ENCODE results near the gene MOB3A. TPM values are rescaled to one million over a fixed set of nuclear protein-coding genes. Genes with fewer than 3 reads are reported as not detected.
"Not testable (repeated sequence)": the region's sequence is repeated elsewhere in the genome, so short reads cannot be mapped to it uniquely, and the experiment has no call there.

Gene MOB3A
- polyA plus RNA-seq, 1 donor (not counting 4 experiments of a cell fraction or from before 2014, with no cell fraction given) = 34.2 TPM

- Histone ChIP-seq H3K9me3 (ENCODE audit: control insufficient read depth, low read depth, low read length) (no peaks in the 10 kb centered on the region), H3K9ac (ENCODE audit: control insufficient read depth, extremely low read depth, insufficient read depth, low read length) (no peak overlapping the region), H3K27me3 (ENCODE audit: control insufficient read depth, extremely low read depth, insufficient read depth, low read length) (no peaks in the 10 kb centered on the region), H3K36me3 (ENCODE audit: control insufficient read depth in 2 of 2, extremely low read depth in 1 of 2, insufficient read depth in 2 of 2, low read length in 2 of 2) (peaks cover 9 to 12% of the 10 kb centered on the region in 2 experiments), H3K4me2 (ENCODE audit: control insufficient read depth, extremely low read depth, insufficient read depth, low read depth, low read length) (no peak overlapping the region), H3K4me1 (ENCODE audit: control insufficient read depth, extremely low read depth, insufficient read depth, low read length) (peaks cover 15% of the 10 kb centered on the region), H2AFZ (ENCODE audit: control insufficient read depth, low read length) (no peak overlapping the region), H3K27ac (ENCODE audit: control insufficient read depth, insufficient read depth, low read length) (no peak overlapping the region), H3K9me1 (ENCODE audit: control insufficient read depth, extremely low read depth, insufficient read depth, low read length) (no peaks in the 10 kb centered on the region), H3K4me3 (ENCODE audit: control insufficient read depth in 2 of 3, extremely low read depth in 1 of 3, insufficient read depth in 2 of 3, low read depth in 1 of 3, low read length in 3 of 3) (no peak overlapping the region), H4K20me1 (ENCODE audit: control insufficient read depth, extremely low read depth, insufficient read depth, low read length) (no peaks in the 10 kb centered on the region), H3K79me2 (ENCODE audit: control insufficient read depth, insufficient read depth, low read length) (no peaks in the 10 kb centered on the region)
- FAIRE-seq (no peak), DNase-seq (ENCODE audit: low read depth, low spot score) (no peak)
- no peak for TF ChIP-seq EZH2 (IDR thresholded peaks at IDR 0.05; ENCODE audit: low read length)
- TF ChIP-seq CTCF (optimal IDR thresholded peaks at IDR 0.05 in 1 of 3, IDR thresholded peaks at IDR 0.05 in 1 of 3, conservative IDR thresholded peaks at IDR 0.05 in 1 of 3; ENCODE audit: extremely low read depth in 1 of 3, insufficient read depth in 2 of 3, low read length in 3 of 3) = no peak
- dilution Hi-C loops (cut with MboI; ENCODE audit: extremely low pct_ligation_motif_present, low sequenced_read_pairs) = no loop called here
Measured at GRCh38 chr19:2035590-2035991, 60.5 kb downstream of the MOB3A start.

GRCh38 chr19:2034729-2035589 is 61.2 kb downstream of the MOB3A start:
- no peak overlapping the region for H3K4me2 ChIP-seq (ENCODE audit: control insufficient read depth, extremely low read depth, insufficient read depth, low read depth, low read length)
- H3K9me3 ChIP-seq (ENCODE audit: control insufficient read depth, low read depth, low read length) = no peaks in the 10 kb centered on the region
- H3K27me3 ChIP-seq (ENCODE audit: control insufficient read depth, extremely low read depth, insufficient read depth, low read length) = no peaks in the 10 kb centered on the region
- DNase-seq (ENCODE audit: low read depth, low spot score) (no peak), FAIRE-seq (no peak)
- H3K9me1 ChIP-seq (ENCODE audit: control insufficient read depth, extremely low read depth, insufficient read depth, low read length) = no peaks in the 10 kb centered on the region
- H2AFZ ChIP-seq (ENCODE audit: control insufficient read depth, low read length) = no peak overlapping the region
- no peak overlapping the region for H3K27ac ChIP-seq (ENCODE audit: control insufficient read depth, insufficient read depth, low read length)
- H3K4me1 ChIP-seq (ENCODE audit: control insufficient read depth, extremely low read depth, insufficient read depth, low read length) = peaks cover 15% of the 10 kb centered on the region
- no peak overlapping the region for H3K4me3 ChIP-seq (ENCODE audit: control insufficient read depth in 2 of 3, extremely low read depth in 1 of 3, insufficient read depth in 2 of 3, low read depth in 1 of 3, low read length in 3 of 3)
- peaks cover 6 to 7% of the 10 kb centered on the region in 2 experiments for H3K36me3 ChIP-seq (ENCODE audit: control insufficient read depth in 2 of 2, extremely low read depth in 1 of 2, insufficient read depth in 2 of 2, low read length in 2 of 2)
- H3K9ac ChIP-seq (ENCODE audit: control insufficient read depth, extremely low read depth, insufficient read depth, low read length) = no peak overlapping the region
- dilution Hi-C loops (cut with MboI; ENCODE audit: extremely low pct_ligation_motif_present, low sequenced_read_pairs) = no loop called here
- no peaks in the 10 kb centered on the region for H4K20me1 ChIP-seq (ENCODE audit: control insufficient read depth, extremely low read depth, insufficient read depth, low read length)
- no peaks in the 10 kb centered on the region for H3K79me2 ChIP-seq (ENCODE audit: control insufficient read depth, insufficient read depth, low read length)
- TF ChIP-seq EZH2 (IDR thresholded peaks at IDR 0.05; ENCODE audit: low read length) (no peak), CTCF (optimal IDR thresholded peaks at IDR 0.05 in 1 of 3, IDR thresholded peaks at IDR 0.05 in 1 of 3, conservative IDR thresholded peaks at IDR 0.05 in 1 of 3; ENCODE audit: extremely low read depth in 1 of 3, insufficient read depth in 2 of 3, low read length in 3 of 3) (no peak)

DNA sequence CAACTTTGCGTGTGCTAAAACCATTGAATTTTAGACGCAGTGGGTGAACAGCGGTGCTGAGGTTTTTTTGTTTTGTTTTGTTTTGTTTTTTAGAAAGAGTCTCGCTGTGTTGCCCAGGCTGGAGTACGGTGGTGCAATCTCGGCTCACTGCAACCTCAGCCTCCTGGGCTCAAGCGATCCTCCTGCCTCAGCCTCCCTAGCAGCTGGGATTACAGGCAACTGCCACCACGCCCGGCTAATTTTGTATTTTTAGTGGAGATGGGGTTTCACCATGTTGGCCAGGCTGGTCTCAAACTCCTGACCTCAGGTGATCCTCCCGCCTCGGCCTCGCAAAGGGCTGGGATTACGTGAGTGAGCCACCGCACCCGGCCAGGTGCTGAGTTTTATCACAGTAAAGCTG is 61.9 kb downstream of the MOB3A start:
- H2AFZ ChIP-seq (ENCODE audit: control insufficient read depth, low read length); H3K27me3 ChIP-seq (ENCODE audit: control insufficient read depth, extremely low read depth, insufficient read depth, low read length); H3K36me3 ChIP-seq (ENCODE audit: control insufficient read depth in 2 of 2, extremely low read depth in 1 of 2, insufficient read depth in 2 of 2, low read length in 2 of 2); FAIRE-seq; H3K9me1 ChIP-seq (ENCODE audit: control insufficient read depth, extremely low read depth, insufficient read depth, low read length); dilution Hi-C loops (cut with MboI; ENCODE audit: extremely low pct_ligation_motif_present, low sequenced_read_pairs); H3K79me2 ChIP-seq (ENCODE audit: control insufficient read depth, insufficient read depth, low read length); H3K9me3 ChIP-seq (ENCODE audit: control insufficient read depth, low read depth, low read length); H3K9ac ChIP-seq (ENCODE audit: control insufficient read depth, extremely low read depth, insufficient read depth, low read length); H3K4me3 ChIP-seq (ENCODE audit: control insufficient read depth in 2 of 3, extremely low read depth in 1 of 3, insufficient read depth in 2 of 3, low read depth in 1 of 3, low read length in 3 of 3); H4K20me1 ChIP-seq (ENCODE audit: control insufficient read depth, extremely low read depth, insufficient read depth, low read length); DNase-seq (ENCODE audit: low read depth, low spot score); H3K27ac ChIP-seq (ENCODE audit: control insufficient read depth, insufficient read depth, low read length); H3K4me2 ChIP-seq (ENCODE audit: control insufficient read depth, extremely low read depth, insufficient read depth, low read depth, low read length): not testable (repeated sequence)
- H3K4me1 ChIP-seq (ENCODE audit: control insufficient read depth, extremely low read depth, insufficient read depth, low read length) = peaks cover 15% of the 10 kb centered on the region
